Measurements from ENCODE around the gene NPHP4.

Gene NPHP4

DNA sequence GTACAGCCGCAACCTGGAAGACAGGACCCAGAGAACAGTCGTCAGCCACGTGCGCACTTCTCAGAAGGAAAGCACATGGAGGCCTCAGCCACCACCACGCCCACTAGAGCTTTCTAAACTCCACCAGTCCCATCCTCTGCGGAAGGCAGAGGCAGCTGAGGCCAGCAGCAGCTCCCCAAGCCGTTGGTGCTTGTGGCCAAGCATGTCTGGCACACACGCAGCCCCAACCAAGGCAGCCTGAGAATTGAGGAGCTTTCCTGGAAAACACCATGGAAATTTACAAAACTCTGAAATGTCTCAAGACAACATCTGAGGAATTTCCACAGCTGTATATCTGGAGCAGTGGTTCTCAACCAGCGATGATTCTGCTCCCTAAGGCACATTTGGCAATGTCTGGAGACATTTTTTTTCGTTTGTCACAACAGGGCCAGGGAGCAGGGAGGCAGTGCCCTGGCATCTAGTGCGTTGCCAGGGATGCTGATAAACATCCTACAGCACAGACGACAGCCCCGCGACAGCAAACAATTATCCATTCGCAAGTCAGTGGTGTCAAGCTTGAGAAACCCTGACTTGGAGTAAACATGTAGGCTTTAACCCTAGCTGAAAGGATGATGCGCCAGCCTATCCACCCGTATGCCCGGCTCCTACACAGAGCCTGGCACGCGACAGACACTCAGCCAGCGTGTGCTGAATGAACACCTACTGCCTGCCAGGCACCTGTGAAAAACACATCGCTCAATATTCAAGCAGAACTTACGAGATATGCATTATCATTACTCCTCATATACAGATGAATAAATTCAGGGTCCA is 24.7 kb downstream of the NPHP4 start:
- no peak for DNase-seq

- DNase-seq: no peak
Observed at GRCh38 chr1:5966543-5967205, 25.6 kb downstream of the NPHP4 start.

- DNase-seq: no peak
Observed at GRCh38 chr1:5965586-5966131, 26.6 kb downstream of the NPHP4 start.

GRCh38 chr1:5962265-5963105 is 29.7 kb downstream of the NPHP4 start:
- no peak for DNase-seq

DNA sequence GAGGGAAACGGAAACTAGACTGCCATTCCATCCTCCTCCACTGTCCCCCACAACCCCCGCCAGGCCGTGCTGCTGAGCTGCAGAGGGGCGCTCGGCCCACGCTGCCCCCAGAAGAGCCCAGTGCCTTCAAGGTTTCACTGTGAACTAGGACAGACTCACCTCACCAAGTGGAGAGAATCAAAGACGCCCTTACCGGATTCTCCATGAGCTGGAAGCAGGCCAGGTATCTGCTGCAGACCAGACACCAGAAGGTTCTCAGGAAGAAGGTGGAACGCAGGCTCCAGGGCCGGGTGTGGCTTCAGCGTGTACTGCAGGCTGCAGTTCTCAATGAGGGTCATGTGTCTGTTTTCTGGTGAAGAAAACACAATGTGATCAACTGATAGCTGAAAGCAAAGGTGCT is 30.6 kb downstream of the NPHP4 start:
- DNase-seq: no peak

GRCh38 chr1:5960336-5960735 is 31.9 kb downstream of the NPHP4 start:
- no peak for DNase-seq

DNA sequence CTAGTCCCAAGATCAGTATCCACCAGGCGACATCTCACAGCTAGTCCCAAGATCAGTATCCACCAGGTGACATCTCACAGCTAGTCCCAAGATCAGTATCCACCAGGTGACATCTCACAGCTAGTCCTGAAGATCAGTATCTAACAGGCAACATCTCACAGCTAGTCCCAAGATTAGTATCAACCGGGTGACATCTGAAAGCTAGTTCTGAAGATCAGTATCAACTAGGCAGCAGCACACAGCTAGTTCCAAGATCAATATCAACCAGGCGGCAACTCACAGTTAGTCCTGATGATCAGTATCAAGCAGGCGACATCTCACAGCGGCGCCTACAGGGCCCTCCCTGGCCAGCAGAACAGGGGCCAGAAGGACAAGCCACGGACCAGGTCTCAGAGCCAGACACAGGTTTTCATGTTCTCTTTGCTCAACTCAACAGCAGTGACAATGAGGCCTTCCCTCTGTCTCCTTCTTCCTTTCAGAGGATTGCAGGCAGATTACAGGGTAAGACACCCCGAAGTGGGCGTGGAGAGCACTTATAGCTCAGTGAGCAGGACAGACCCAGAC is 32.5 kb downstream of the NPHP4 start:
- no peak for DNase-seq

DNA sequence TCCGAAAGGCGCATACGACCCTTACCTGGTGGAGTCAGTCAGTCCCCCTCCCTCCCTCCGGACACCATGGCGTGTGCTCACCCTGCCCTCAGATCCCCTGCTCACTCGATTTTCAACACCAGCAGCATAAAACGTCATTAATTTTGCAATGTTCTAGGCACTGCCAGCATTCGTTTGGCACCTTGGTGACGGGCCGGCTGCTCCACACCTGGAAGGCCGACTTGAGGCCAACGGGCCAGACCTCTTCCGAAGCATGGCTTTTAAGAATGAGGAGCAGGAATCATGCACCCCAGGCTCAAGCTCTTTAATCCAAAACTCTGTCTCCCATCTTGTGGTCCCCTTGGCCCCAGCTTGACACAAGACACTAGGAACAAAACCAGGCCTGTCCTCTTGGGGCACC is 33.1 kb downstream of the NPHP4 start:
- no peak for DNase-seq

- no peak for DNase-seq
Observed at GRCh38 chr1:5956022-5956830, 36.0 kb downstream of the NPHP4 start.

DNA sequence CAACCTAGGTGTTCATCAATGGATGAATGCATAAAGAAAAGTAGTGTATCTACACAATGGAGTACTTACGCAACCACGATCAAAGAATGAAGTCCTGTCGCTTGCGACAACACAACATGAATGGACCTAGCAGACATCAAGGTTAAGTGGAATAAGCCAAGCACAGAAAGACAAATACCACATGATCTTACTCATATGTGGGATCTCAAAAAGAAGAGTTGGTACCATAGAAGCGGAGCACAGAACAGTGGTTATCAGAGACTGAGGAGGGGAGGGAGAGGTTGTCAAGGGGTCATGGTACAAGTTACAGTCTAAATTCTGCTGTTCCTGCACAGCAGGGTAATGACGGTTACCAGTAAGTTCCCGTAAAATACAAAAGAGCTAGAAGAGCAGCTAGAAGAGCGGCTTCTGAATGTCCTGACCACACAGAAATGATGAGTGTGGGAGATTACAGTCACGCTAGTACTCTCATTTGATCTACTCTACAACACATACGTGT is 36.7 kb downstream of the NPHP4 start:
- no peak for DNase-seq

DNA sequence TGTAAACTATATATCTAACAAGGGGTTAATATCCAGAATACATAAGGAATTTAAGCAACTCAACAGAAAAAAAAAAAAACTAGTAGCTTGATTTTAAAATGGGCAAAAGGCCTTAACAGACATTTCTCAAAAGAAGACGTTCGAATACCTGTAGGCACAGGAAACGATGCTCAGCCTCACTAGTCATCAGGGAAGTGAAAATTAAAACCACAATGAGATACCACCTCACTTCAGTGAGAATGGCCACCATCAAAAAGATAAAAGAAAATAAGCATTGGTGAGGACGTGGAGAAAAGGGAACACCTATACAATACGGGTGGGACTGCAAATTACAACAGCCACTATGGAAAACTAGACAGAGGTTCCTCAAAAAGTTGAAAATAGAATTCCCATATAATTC is 37.3 kb downstream of the NPHP4 start:
- no peak for DNase-seq

- DNase-seq: no peak
Observed at GRCh38 chr1:5953386-5953785, 38.8 kb downstream of the NPHP4 start.

DNA sequence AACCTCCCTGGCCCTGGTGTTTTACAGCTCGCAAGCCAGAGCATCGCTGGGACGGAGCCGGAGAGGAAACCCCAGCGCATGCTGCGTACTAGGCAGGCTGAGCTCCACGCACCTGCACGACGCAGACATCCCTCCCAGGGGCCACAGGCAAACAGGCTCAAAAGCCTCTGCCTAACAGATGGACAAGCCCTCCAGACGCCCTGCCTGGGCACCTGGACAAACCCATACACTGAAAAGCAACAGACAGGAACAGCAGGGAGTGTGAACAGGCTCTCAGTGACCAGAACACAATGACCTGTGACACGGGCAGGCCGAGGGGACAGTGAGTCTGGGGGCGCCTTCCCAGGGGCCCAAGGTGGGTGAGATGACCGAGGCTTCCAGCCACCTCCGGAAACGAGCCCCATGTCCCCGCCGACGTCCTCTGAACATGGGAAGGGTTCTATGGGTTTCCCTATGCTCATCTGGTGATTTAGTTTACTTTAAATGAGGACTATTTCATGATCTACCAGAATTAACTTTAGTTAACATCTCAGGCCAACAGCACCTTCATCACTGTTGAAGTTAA is 40.3 kb downstream of the NPHP4 start:
- no peak for DNase-seq

GRCh38 chr1:5950994-5951785 is 41.0 kb downstream of the NPHP4 start:
- DNase-seq: no peak

- DNase-seq: no peak
Observed at GRCh38 chr1:5950201-5950895, 41.9 kb downstream of the NPHP4 start.

GRCh38 chr1:5949761-5950100 is 42.5 kb downstream of the NPHP4 start:
- no peak for DNase-seq

GRCh38 chr1:5949085-5949760 is 43.0 kb downstream of the NPHP4 start:
- no peak for DNase-seq

- DNase-seq: no peak
Observed at GRCh38 chr1:5948681-5949005, 43.6 kb downstream of the NPHP4 start.

GRCh38 chr1:5947978-5948680 is 44.1 kb downstream of the NPHP4 start:
- no peak for DNase-seq

Data from KG1 (cell line).